Hepatocyte (in vitro differentiated cells): ENCODE results near the gene ZP1. TPM values are rescaled to one million over a fixed set of nuclear protein-coding genes. Genes with fewer than 3 reads are reported as not detected.

Experiments used
- DNase-seq: peaks from one replicate; pipeline ENCODE4 v3.0.0-alpha.2; 2016; ENCODE audit warnings: low spot score
- H2AFZ ChIP-seq: fragments of 200-600 bp; sonication (generic); 2 replicates; pipeline ENCODE4 v1.6.0; 2016; ENCODE audit warnings: antibody characterized with exemption, mild to moderate bottlenecking
- H3K27ac ChIP-seq: fragments of 200-600 bp; sonication (generic); 2 replicates; pipeline ENCODE4 v1.5.1; 2016; ENCODE audit warnings: mild to moderate bottlenecking
- H3K27me3 ChIP-seq: fragments of 200-600 bp; sonication (generic); 2 replicates; pipeline ENCODE4 v1.6.1; 2016
- H3K36me3 ChIP-seq: fragments of 200-600 bp; sonication (generic); replicated peaks from 2 replicates; pipeline ENCODE4 v1.5.1; 2016; ENCODE audit warnings: low read depth; ENCODE audit not compliant: insufficient read depth
- H3K4me1 ChIP-seq: fragments of 200-600 bp; sonication (generic); 2 replicates; pipeline ENCODE4 v1.5.1; 2016; ENCODE audit warnings: mild to moderate bottlenecking, moderate library complexity; ENCODE audit not compliant: insufficient read depth
- H3K4me2 ChIP-seq: fragments of 200-600 bp; sonication (generic); 2 replicates; pipeline ENCODE4 v1.6.0; 2016
- H3K4me3 ChIP-seq: fragments of 200-600 bp; sonication (generic); 2 replicates; pipeline ENCODE4 v1.5.1; 2016; ENCODE audit warnings: mild to moderate bottlenecking
- H3K79me2 ChIP-seq: fragments of 200-600 bp; sonication (generic); 2 replicates; pipeline ENCODE4 v1.6.0; 2017; ENCODE audit warnings: mild to moderate bottlenecking
- H3K9me2 ChIP-seq: fragments of 200-600 bp; sonication (generic); replicated peaks from 2 replicates; pipeline ENCODE4 v1.6.0; 2017; ENCODE audit warnings: mild to moderate bottlenecking; ENCODE audit not compliant: insufficient read depth
- H3K9me3 ChIP-seq: fragments of 200-600 bp; sonication (generic); 2 replicates; pipeline ENCODE4 v1.5.1; 2016; ENCODE audit warnings: low read depth, mild to moderate bottlenecking
- H4K20me1 ChIP-seq: fragments of 200-600 bp; sonication (generic); 2 replicates; pipeline ENCODE4 v1.6.0; 2016; ENCODE audit warnings: mild to moderate bottlenecking; ENCODE audit not compliant: insufficient read depth, poor library complexity, severe bottlenecking
- CTCF ChIP-seq: fragments of 200-600 bp; sonication (generic); IDR thresholded peaks from 2 replicates; pipeline ENCODE4 v1.5.1; 2016; ENCODE audit warnings: antibody characterized with exemption, mild to moderate bottlenecking; ENCODE audit not compliant: poor library complexity
- EZH2 ChIP-seq: fragments of 200-600 bp; sonication (generic); IDR thresholded peaks from 2 replicates; pipeline ENCODE4 v1.6.1; 2016; ENCODE audit warnings: antibody characterized with exemption, mild to moderate bottlenecking, borderline replicate concordance
- EZH2phosphoT487 ChIP-seq: fragments of 200-600 bp; sonication (generic); IDR thresholded peaks from one replicate; pipeline ENCODE4 v1.6.1; 2018; ENCODE audit warnings: antibody characterized with exemption, mild to moderate bottlenecking, low read depth, moderate library complexity; ENCODE audit not compliant: unreplicated experiment, severe bottlenecking
- WGBS: methylation state at CpG from one replicate; pipeline ENCODE4 v1.1.6; 2016; ENCODE audit warnings: low lambda C conversion rate; ENCODE audit errors: missing lambda C conversion rate; 5-methylcytosine and 5-hydroxymethylcytosine counted together
- polyA plus RNA-seq: library from polyadenylated mRNA; unstranded; fragments of >200 nt; fragmentation: Nextera tagmentation; extraction: Ambion mirVana; gene quantifications from 2 replicates; pipeline ENCODE4 v1.2.1, GENCODE V29; 2016
- total RNA-seq: library from RNA; depleted of rRNA; stranded (reverse); fragments of >200 nt; gene quantifications from 2 replicates; pipeline ENCODE4 v1.2.3, GENCODE V29; 2014

ZP1 gene
- total and polyA plus RNA-seq, 2 experiments from 2014 or later = 1.6 TPM; not detected in 1

GRCh38 chr11:60918939-60919265 lies 51.6 kb downstream of the ZP1 start:
- no peak overlapping the region for H3K4me3 ChIP-seq
- no peak overlapping the region for H2AFZ ChIP-seq
- no peaks in the 10 kb centered on the region for H3K27me3 ChIP-seq
- no peak overlapping the region for H3K4me2 ChIP-seq
- TF ChIP-seq EZH2 (no peak), EZH2phosphoT487 (no peak), CTCF (no peak)
- no peaks in the 10 kb centered on the region for H3K9me2 ChIP-seq
- H3K27ac ChIP-seq = no peak overlapping the region
- 57% methylated on average over 2 of the region's 2 CpGs for WGBS
- H4K20me1 ChIP-seq = peaks cover 3% of the 10 kb centered on the region
- H3K9me3 ChIP-seq = no peaks in the 10 kb centered on the region
- H3K36me3 ChIP-seq = no peaks in the 10 kb centered on the region
- H3K79me2 ChIP-seq = peaks cover 46% of the 10 kb centered on the region
- no peak for DNase-seq
- H3K4me1 ChIP-seq = peaks cover 13% of the 10 kb centered on the region

GRCh38 chr11:60919320-60919719 lies 52.0 kb downstream of the ZP1 start:
- Histone ChIP-seq H3K79me2 (peaks cover 46% of the 10 kb centered on the region), H3K27me3 (no peaks in the 10 kb centered on the region), H3K4me2 (no peak overlapping the region), H4K20me1 (peaks cover 3% of the 10 kb centered on the region), H3K9me2 (no peaks in the 10 kb centered on the region), H2AFZ (no peak overlapping the region), H3K36me3 (no peaks in the 10 kb centered on the region), H3K27ac (no peak overlapping the region), H3K4me1 (peaks cover 16% of the 10 kb centered on the region), H3K9me3 (no peaks in the 10 kb centered on the region), H3K4me3 (no peak overlapping the region)
- TF ChIP-seq EZH2phosphoT487 (no peak), EZH2 (no peak), CTCF (no peak)
- no peak for DNase-seq
- 100% methylated on average over 1 of the region's 1 CpG for WGBS

GRCh38 chr11:60919956-60920355 lies 52.6 kb downstream of the ZP1 start:
- Histone ChIP-seq H2AFZ (no peak overlapping the region), H3K27me3 (no peaks in the 10 kb centered on the region), H3K4me1 (peaks cover 16% of the 10 kb centered on the region), H4K20me1 (peaks cover 3% of the 10 kb centered on the region), H3K36me3 (no peaks in the 10 kb centered on the region), H3K9me2 (no peaks in the 10 kb centered on the region), H3K79me2 (peaks cover 46% of the 10 kb centered on the region), H3K27ac (no peak overlapping the region), H3K9me3 (no peaks in the 10 kb centered on the region), H3K4me3 (no peak overlapping the region), H3K4me2 (no peak overlapping the region)
- TF ChIP-seq CTCF (no peak), EZH2 (no peak), EZH2phosphoT487 (no peak)
- no peak for DNase-seq
- 87% methylated on average over 2 of the region's 2 CpGs for WGBS

- Histone ChIP-seq H3K9me3 (no peaks in the 10 kb centered on the region), H3K36me3 (no peaks in the 10 kb centered on the region), H3K9me2 (no peaks in the 10 kb centered on the region), H2AFZ (no peak overlapping the region), H3K4me3 (no peak overlapping the region), H3K4me2 (no peak overlapping the region), H3K27ac (no peak overlapping the region), H3K27me3 (no peaks in the 10 kb centered on the region), H4K20me1 (no peaks in the 10 kb centered on the region), H3K79me2 (peaks cover 46% of the 10 kb centered on the region), H3K4me1 (peaks cover 9% of the 10 kb centered on the region)
- DNase-seq = no peak
- 96% methylated on average over 11 of the region's 11 CpGs for WGBS
- TF ChIP-seq CTCF (no peak), EZH2 (no peak), EZH2phosphoT487 (no peak)
Measured at GRCh38 chr11:60921259-60921658, 53.9 kb downstream of the ZP1 start.
